Activated naive CD8-positive, alpha-beta T cell treated with anti-CD3 and anti-CD28 coated beads for 36 hours (primary cell): ENCODE results near the gene ADCY4. TPM values are rescaled to one million over a fixed set of nuclear protein-coding genes. Genes with fewer than 3 reads are reported as not detected.
"Not testable (repeated sequence)": the region's sequence is repeated elsewhere in the genome, so short reads cannot be mapped to it uniquely, and the experiment has no call there.

Experiments used
- DNase-seq: peaks from one replicate; pipeline ENCODE4 v3.0.0; 2021
- H3K27ac Mint-ChIP-seq: one replicate; pipeline ENCODE4 v1.8.0; 2022; ENCODE audit warnings: mild to moderate bottlenecking, moderate library complexity, mixed read lengths
- H3K27me3 Mint-ChIP-seq: one replicate; pipeline ENCODE4 v1.8.0; 2022; ENCODE audit warnings: mild to moderate bottlenecking, mixed read lengths
- H3K36me3 Mint-ChIP-seq: one replicate; pipeline ENCODE4 v1.8.0; 2021; ENCODE audit warnings: mild to moderate bottlenecking, mixed read lengths
- H3K4me1 Mint-ChIP-seq: one replicate; pipeline ENCODE4 v1.8.0; 2021; ENCODE audit warnings: mixed read lengths
- H3K4me3 Mint-ChIP-seq: one replicate; pipeline ENCODE4 v1.8.0; 2022; ENCODE audit warnings: mild to moderate bottlenecking, moderate library complexity, mixed read lengths
- H3K9me3 Mint-ChIP-seq: one replicate; pipeline ENCODE4 v1.8.0; 2022; ENCODE audit warnings: mixed read lengths
- total RNA-seq, 2 experiments: library from RNA; stranded (reverse); gene quantifications; one replicate each; pipeline ENCODE4 v1.2.3, GENCODE V29; 2021

ADCY4 gene
- total RNA-seq, 2 experiments from 2014 or later: 0.70 to 1.0 TPM

DNA sequence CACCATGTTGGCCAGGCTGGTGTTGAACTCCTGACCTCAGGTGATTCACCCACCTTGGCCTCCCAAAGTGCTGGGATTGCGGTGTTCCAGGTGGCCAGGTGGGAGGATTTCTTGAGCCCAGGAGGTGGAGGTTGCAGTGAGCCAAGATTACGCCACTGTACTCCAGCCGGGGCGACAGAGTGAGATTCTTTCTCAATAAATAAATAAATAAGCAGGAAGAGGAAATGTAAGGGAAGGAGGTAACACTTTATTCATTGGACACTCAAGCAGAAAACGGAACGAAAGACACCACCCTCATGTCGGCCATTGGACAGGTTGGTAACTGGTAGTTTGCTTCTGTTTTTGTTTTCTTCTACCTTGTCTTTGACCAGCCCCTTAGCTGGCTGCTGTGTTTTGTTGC lies 20.1 kb upstream of the ADCY4 start:
- no peaks in the 10 kb centered on the region for H3K36me3 Mint-ChIP-seq
- H3K27me3 Mint-ChIP-seq: peaks cover 27% of the 10 kb centered on the region
- H3K27ac Mint-ChIP-seq: no peak overlapping the region
- no peak for DNase-seq
- H3K9me3 Mint-ChIP-seq: no peaks in the 10 kb centered on the region
- no peaks in the 10 kb centered on the region for H3K4me1 Mint-ChIP-seq
- H3K4me3 Mint-ChIP-seq: no peak overlapping the region

DNA sequence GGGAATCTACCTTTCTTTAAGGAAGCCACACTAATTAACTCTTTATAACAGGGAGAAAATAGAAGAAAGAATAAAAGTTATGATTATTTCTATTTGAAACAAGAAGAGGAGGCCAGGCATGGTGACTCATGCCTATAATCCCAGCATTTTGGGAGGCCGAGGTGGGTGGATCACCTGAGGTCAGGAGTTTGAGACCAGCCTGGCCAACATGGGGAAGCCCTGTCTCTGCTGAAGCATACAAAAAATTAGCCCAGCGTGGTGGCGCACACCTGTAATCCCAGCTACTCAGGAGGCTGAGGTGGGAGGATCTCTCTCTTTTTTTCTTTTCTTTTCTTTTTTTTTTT lies 19.6 kb upstream of the ADCY4 start:
- not testable (repeated sequence) for H3K4me3 Mint-ChIP-seq, DNase-seq, H3K36me3 Mint-ChIP-seq, H3K4me1 Mint-ChIP-seq, H3K27ac Mint-ChIP-seq, H3K9me3 Mint-ChIP-seq
- H3K27me3 Mint-ChIP-seq: peaks cover 32% of the 10 kb centered on the region

DNA sequence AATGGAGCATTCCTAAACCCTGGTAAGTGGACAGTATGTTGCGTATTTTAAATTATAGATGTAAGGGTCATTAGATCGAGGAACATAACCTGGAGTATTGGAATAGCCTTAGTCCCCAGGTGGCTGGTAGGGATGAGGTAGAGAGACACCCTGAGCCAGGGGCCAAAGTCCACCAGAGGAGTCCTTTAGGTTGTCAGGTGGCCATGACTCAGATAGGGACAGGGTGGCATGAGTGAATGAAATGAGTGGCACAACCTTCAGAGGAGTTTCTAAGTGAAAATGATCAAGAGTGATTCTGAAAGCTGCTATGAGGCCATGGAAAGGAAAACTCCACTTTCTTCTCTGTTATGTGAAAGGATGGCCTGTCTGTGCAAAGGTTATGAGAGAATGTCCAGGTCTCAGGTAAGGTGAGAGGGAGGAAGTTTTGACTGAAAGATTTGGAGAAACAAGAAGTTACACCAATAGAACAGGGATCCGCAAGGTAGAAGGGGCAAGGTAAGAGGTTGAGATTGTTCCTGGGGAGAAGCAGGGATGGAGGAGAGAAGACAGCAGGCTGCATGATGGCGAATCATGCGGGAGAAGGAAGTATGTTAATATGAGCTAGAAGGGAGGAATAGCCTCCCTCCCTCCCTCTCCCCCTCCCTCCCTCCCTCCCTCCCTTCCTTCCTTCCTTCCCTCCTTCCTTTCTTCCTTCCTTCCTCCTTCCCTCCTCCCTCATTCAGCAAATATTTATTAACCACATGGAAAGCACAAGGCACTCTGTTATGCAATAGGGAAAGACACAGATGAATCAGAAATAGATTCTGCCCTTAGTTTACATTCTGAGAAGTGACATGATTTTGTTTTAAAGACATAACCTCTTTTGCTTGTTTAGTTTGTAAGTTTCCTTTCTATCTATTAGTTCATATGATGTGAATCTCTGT lies 18.9 kb upstream of the ADCY4 start:
- H3K4me1 Mint-ChIP-seq: no peaks in the 10 kb centered on the region
- DNase-seq: no peak
- peaks cover 36% of the 10 kb centered on the region for H3K27me3 Mint-ChIP-seq
- no peak overlapping the region for H3K4me3 Mint-ChIP-seq
- no peaks in the 10 kb centered on the region for H3K36me3 Mint-ChIP-seq
- no peaks in the 10 kb centered on the region for H3K9me3 Mint-ChIP-seq
- H3K27ac Mint-ChIP-seq: no peak overlapping the region

DNA sequence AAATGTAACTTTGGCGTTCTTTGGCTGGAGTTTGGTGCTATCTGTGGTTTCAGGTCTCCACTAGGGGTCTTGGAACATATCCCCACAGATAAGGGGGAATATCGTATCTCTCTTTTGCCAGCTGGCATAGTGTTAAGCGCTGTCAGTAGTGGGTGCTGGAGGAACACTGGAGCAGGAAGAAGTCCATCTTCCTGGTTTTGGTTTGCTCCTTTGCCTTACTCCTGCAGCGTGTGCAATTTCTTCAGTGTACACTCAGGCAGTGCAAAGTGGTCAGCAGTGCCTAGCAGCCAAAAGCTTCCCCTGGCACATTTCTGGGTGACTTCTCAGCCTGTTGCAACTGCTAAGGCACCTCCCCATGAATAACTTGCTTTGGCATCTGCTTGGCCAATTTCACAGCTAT lies 16.6 kb upstream of the ADCY4 start:
- Mint-ChIP-seq H3K27ac (no peak overlapping the region), H3K27me3 (peaks cover 43% of the 10 kb centered on the region), H3K4me1 (no peaks in the 10 kb centered on the region), H3K4me3 (no peak overlapping the region), H3K9me3 (no peaks in the 10 kb centered on the region), H3K36me3 (no peaks in the 10 kb centered on the region)
- DNase-seq: no peak

DNA sequence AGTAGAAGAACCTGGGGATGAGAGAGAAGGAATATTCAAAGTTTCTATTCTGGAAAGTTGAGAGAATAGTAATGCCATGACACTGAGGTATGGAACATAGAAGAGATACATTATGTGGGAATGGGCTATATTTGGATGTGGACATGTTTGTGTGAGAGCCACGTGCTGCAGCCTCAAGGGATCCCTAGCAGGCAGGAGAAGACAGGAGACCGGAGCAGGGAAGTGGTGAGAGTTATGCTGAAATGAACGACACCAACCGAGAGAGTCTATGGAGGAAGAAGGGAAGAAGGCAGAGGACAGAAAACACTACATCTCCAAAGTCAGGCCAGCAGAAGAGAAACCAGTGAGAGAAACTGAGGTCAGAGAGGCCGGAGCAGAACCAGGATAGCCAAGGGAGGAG lies 14.9 kb upstream of the ADCY4 start:
- Mint-ChIP-seq H3K9me3 (no peaks in the 10 kb centered on the region), H3K36me3 (no peaks in the 10 kb centered on the region), H3K27me3 (peaks cover 49% of the 10 kb centered on the region), H3K4me3 (no peak overlapping the region), H3K4me1 (no peaks in the 10 kb centered on the region), H3K27ac (no peak overlapping the region)
- DNase-seq: no peak

DNA sequence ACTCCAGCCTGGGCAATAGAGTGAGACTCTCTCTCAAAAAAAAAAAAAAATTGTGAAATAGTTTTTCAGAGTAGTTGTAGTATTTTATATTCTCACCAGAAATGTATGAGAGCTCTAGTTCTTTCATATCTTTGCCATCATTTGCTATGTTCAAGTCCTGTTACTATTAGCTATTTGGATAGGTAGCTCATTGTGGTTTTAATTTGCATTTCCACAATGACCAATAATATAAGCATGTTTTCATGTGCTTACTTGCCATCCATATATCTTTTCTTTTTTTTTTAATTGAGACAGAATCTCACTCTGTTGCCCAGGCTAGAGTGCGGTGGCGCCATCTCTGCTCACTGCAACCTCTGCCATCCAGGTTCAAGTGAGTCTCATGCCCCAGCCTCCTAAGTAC lies 13.3 kb upstream of the ADCY4 start:
- H3K36me3 Mint-ChIP-seq: no peaks in the 10 kb centered on the region
- no peaks in the 10 kb centered on the region for H3K9me3 Mint-ChIP-seq
- H3K4me3 Mint-ChIP-seq: no peak overlapping the region
- DNase-seq: no peak
- H3K4me1 Mint-ChIP-seq: no peaks in the 10 kb centered on the region
- no peak overlapping the region for H3K27ac Mint-ChIP-seq
- peaks cover 52% of the 10 kb centered on the region for H3K27me3 Mint-ChIP-seq

DNA sequence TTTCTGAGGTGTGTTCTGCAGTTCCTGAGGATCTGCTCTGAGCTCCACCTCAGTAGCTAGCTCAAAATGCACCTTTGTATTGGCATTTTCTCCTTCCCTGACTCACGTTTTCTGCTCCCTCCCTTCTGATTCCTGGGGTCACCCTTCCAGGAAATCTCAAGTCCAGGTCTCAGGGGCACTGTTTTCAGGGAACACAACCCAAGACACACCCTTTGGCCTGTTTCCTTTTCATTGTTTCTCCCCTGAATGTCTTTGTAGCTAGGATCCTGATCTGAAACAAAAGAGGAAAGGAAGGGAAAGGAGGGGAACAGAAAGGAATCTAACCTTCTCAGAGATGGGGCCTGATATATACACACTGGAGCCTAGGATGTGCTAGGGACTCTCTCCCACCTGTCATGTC lies 12.3 kb upstream of the ADCY4 start:
- Mint-ChIP-seq H3K27me3 (peaks cover 42% of the 10 kb centered on the region), H3K4me3 (no peak overlapping the region), H3K9me3 (no peaks in the 10 kb centered on the region), H3K4me1 (no peaks in the 10 kb centered on the region), H3K36me3 (no peaks in the 10 kb centered on the region), H3K27ac (no peak overlapping the region)
- DNase-seq: no peak

DNA sequence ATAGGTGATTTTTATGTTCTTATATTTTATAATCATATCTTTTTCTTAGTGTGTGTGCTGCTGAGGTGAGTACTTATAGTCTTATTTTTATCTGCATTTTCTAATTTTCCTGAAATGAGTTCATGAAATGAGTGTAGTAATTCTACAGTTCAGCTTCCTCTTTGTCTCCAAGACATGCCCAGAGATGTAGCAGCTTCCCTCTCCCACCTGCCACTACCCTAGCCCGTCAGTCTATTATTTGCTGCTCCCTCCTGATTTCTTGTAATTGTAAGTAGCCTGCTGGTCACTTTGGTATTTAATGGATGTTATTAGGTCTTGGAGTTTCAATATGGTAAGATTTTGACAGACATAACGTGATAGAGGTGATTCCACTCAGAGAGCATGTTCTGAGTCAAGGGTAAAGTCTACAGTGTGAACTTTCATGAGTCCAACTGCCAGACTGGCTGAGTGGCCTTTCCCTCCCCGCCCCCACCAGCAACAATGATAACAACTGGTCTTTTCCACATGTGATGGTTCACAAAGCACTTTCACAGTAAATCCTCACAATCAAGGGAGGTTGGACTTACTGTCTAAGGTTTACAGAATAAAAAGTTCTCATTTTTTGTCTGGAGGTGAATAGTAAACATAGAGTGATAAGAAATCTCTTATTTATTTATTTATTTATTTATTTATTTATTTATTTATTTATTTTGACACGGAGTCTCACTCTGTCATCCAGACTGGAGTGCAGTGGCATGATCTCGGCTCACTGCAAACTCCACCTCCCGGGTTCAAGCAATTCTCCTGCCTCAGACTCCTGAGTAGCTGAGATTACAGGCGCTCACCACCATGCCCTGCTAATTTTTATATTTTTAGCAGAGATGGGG lies 9.2 kb upstream of the ADCY4 start:
- no peaks in the 10 kb centered on the region for H3K36me3 Mint-ChIP-seq
- no peak overlapping the region for H3K27ac Mint-ChIP-seq
- no peak for DNase-seq
- H3K4me1 Mint-ChIP-seq: peaks cover 11% of the 10 kb centered on the region
- H3K27me3 Mint-ChIP-seq: peaks cover 18% of the 10 kb centered on the region
- H3K9me3 Mint-ChIP-seq: no peaks in the 10 kb centered on the region
- H3K4me3 Mint-ChIP-seq: no peak overlapping the region

DNA sequence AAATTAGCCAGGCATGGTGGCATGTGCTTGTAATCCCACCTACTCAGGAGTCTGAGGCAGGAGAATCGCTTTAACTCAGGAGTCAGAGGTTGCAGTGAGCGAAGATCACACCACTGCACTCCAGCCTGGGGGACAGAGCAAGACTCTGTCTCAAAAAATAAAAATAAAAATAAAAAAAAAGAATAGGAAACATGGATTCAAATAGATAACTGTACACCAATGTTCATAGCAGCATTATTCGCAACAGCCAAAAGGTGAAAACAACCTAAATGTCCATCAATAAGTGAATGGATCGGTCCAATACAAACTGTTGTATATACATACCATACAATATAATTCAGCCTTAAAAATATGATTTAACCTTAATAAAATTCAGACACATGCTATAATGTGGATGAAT lies 8.0 kb upstream of the ADCY4 start:
- peaks cover 18% of the 10 kb centered on the region for H3K4me1 Mint-ChIP-seq
- peaks cover 9% of the 10 kb centered on the region for H3K27me3 Mint-ChIP-seq
- H3K4me3 Mint-ChIP-seq: no peak overlapping the region
- H3K36me3 Mint-ChIP-seq: no peaks in the 10 kb centered on the region
- no peak overlapping the region for H3K27ac Mint-ChIP-seq
- no peak for DNase-seq
- no peaks in the 10 kb centered on the region for H3K9me3 Mint-ChIP-seq

DNA sequence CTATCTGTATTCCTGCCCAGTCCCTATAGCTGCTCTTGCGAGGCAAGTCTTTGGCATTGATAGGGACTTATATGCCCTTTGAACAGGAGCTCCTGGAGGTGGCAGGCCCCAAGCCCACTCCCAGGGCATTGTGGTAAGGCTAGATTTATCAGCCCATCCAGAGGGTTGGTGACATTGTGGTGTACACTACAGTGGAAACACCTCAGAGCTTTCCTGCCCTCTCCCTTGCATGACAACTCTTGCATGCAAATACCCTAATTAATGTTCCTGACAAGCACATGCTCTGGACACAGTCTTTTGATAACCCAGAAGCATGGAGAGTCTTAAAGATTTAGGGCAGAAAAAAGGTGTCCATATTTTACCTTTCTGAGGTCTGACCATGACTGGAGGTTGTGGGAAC lies 5.7 kb upstream of the ADCY4 start:
- no peaks in the 10 kb centered on the region for H3K9me3 Mint-ChIP-seq
- H3K4me1 Mint-ChIP-seq: peaks cover 20% of the 10 kb centered on the region
- no peak overlapping the region for H3K4me3 Mint-ChIP-seq
- no peak overlapping the region for H3K27ac Mint-ChIP-seq
- H3K27me3 Mint-ChIP-seq: peaks cover 9% of the 10 kb centered on the region
- no peak for DNase-seq
- peaks cover 4% of the 10 kb centered on the region for H3K36me3 Mint-ChIP-seq

DNA sequence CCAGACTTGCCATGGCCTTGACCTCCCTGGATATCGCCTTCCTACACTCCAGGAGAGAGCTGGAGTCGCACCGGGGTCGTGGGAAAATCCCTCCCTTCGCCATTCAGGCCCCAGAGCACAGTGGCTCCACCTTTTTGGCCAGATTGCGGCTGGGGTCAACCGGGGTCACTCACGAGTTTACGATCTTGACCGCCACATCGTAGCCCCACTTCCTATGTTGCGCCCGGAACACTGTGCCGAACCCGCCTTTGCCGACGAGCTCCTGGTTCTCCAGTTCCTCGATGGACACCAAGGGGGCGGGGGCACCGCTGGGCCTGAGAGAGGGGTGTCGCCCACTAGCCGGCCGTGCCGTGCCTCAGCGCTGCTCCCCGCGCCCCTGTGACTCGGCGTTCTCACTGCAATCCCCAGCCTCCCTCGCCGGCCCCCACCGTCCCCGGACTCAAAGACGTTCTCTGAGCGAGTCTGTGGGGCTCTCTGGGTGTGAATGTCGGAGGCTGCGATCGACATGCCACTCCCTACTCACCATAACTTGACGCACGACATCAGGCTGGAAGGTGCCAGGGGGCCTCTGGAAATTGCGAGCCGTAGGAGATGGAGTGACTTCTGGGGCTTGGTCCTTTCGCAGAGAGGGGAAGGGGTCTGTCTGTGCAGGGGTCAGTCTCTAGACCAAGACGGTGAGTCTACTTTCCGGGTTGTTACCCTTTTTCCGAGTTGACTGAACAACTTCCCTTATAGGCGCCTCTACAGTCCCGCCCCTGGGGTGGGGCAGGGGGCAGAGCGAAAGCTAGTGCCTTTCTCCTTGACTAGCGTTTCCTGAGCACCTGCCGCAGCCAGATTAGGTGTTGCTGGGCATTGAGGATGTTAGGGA lies 4.6 kb upstream of the ADCY4 start, which contains the start of gene RIPK3:
Gene RIPK3 (minus strand): TSS at position 708 of the 868 bp plus-strand sequence. CDS start 165 bp downstream, at position 543.
- Mint-ChIP-seq H3K36me3 (peaks cover 4% of the 10 kb centered on the region), H3K27me3 (peaks cover 11% of the 10 kb centered on the region), H3K4me3 (peak within 1 kb of the TSS; percentile 85), H3K27ac (peak within 1 kb of the TSS; percentile 76), H3K9me3 (no peaks in the 10 kb centered on the region), H3K4me1 (peaks cover 22% of the 10 kb centered on the region)
- peak; percentile 66 for DNase-seq

DNA sequence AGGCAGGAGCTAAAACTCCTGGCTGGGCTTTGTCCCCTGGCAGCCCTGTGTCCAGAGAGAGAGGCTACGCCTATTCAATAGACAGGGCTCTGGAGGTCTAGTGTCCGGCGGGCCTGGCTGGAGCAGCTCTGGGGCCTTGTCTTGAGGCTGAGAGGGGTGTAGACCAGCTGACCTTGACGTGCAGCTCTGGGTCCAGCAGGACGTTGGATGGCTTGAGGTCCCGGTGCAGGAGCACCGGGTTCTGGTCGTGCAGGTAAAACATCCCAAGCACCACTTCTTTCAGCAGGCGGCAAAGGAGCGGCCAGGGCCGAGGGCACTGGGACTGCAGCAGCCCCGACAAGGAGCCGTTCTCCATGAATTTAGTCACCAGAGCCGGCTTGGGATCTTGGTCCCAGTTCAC lies 4.0 kb upstream of the ADCY4 start:
- Mint-ChIP-seq H3K4me3 (peak overlapping the region; percentile 85), H3K27me3 (peaks cover 17% of the 10 kb centered on the region), H3K4me1 (peaks cover 25% of the 10 kb centered on the region), H3K9me3 (no peaks in the 10 kb centered on the region), H3K27ac (no peak overlapping the region), H3K36me3 (peaks cover 4% of the 10 kb centered on the region)
- no peak for DNase-seq

DNA sequence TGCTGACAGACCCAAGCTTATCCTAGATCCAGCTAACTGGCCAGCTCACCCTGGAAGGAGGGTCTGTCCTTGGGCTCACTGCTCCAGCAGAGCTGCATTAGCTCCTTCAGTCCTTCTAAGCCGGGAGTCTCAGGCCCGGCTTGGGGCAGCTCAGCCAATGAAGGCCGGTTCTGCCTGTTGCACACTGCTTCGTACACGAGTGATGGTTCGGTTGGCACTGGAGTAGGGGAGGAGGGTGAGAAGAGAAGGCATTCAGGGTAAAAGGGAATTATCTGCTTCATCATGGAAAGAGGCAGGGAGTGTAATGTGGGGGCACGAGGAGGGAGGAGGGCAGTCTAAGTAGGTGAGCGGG lies 2.9 kb upstream of the ADCY4 start:
- no peak overlapping the region for H3K27ac Mint-ChIP-seq
- no peaks in the 10 kb centered on the region for H3K9me3 Mint-ChIP-seq
- H3K27me3 Mint-ChIP-seq: peaks cover 28% of the 10 kb centered on the region
- peaks cover 29% of the 10 kb centered on the region for H3K4me1 Mint-ChIP-seq
- peaks cover 4% of the 10 kb centered on the region for H3K36me3 Mint-ChIP-seq
- DNase-seq: no peak
- no peak overlapping the region for H3K4me3 Mint-ChIP-seq

DNA sequence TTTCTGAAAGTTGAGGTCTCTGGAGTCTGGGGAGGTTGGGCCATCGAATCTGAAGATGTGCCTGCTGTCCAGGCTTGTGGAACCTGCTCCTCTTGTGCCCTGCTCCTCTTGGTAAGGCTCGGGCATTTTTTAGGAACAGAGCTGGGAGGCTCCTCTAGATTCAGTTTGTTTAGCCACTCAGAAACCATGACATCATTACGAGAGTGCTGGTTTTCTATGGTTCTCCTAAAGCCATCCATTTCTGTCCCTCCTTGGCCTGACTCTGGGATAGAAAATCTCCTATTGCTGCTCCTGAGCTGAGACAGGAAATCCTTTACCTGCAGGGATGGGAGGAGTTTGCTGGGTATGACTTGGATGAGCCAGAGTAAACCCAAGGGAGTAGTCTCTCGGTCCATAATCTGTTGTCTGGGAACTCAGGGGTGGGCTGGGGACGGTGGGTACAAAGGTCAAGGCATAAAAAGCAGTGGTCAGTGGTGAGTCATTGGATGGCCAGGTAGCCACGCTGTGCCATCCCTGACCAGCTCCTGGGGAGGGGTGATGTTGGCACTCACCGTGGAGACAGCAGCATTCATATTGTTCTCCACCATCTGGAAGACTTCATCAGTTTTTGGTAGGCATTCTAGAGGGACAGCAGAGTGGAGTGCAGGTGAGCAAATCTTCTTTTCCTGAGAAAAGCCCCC lies 2.4 kb upstream of the ADCY4 start:
- peaks cover 33% of the 10 kb centered on the region for H3K27me3 Mint-ChIP-seq
- H3K4me3 Mint-ChIP-seq: no peak overlapping the region
- no peaks in the 10 kb centered on the region for H3K9me3 Mint-ChIP-seq
- peaks cover 4% of the 10 kb centered on the region for H3K36me3 Mint-ChIP-seq
- H3K4me1 Mint-ChIP-seq: peaks cover 32% of the 10 kb centered on the region
- no peak overlapping the region for H3K27ac Mint-ChIP-seq
- no peak for DNase-seq
